GM06990 (cell line): ENCODE measurements around the gene ESRRA.

ENCODE experiments used
- DNase-seq: peaks from one replicate; pipeline ENCODE4 v3.0.0-alpha.2; 2011; ENCODE audit not compliant: insufficient read length; ENCODE audit errors: extremely low read depth
- H3K27me3 ChIP-seq: replicated peaks from 2 replicates; pipeline ENCODE4 v1.6.0; 2011; ENCODE audit warnings: low read length; ENCODE audit not compliant: control insufficient read depth, insufficient read depth
- H3K36me3 ChIP-seq: 2 replicates; pipeline ENCODE4 v1.5.1; 2011; ENCODE audit warnings: low read length; ENCODE audit not compliant: control insufficient read depth, insufficient read depth
- H3K4me3 ChIP-seq: replicated peaks from 2 replicates; pipeline ENCODE4 v1.5.1; 2011; ENCODE audit warnings: low read depth, mild to moderate bottlenecking, control low read depth, low read length
- CTCF ChIP-seq: IDR thresholded peaks from 2 replicates; pipeline ENCODE4 v1.5.1; 2011; ENCODE audit warnings: low read length, control low read depth, mild to moderate bottlenecking, inconsistent platforms; ENCODE audit not compliant: insufficient read depth, poor library complexity, severe bottlenecking

The ESRRA gene

GRCh38 chr11:64349404-64349803 lies 44.1 kb downstream of the ESRRA start:
- DNase-seq: no peak
- Histone ChIP-seq H3K36me3 (peaks cover 42% of the 10 kb centered on the region), H3K4me3 (no peak overlapping the region), H3K27me3 (no peaks in the 10 kb centered on the region)
- TF ChIP-seq CTCF: no peak

- Histone ChIP-seq H3K36me3 (peaks cover 31% of the 10 kb centered on the region), H3K4me3 (no peak overlapping the region), H3K27me3 (no peaks in the 10 kb centered on the region)
- no peak for TF ChIP-seq CTCF
- DNase-seq: no peak
Observed at GRCh38 chr11:64351136-64351631, 45.9 kb downstream of the ESRRA start.

- DNase-seq: no peak
- Histone ChIP-seq H3K36me3 (peaks cover 27% of the 10 kb centered on the region), H3K27me3 (no peaks in the 10 kb centered on the region), H3K4me3 (no peak overlapping the region)
- no peak for TF ChIP-seq CTCF
Observed at GRCh38 chr11:64352099-64352994, 47.0 kb downstream of the ESRRA start.

- DNase-seq: no peak
- no peak overlapping the region for H3K4me3 ChIP-seq
- TF ChIP-seq CTCF: no peak
Observed at GRCh38 chr11:64352995-64353714, 47.8 kb downstream of the ESRRA start.

GRCh38 chr11:64353715-64354506 lies 48.6 kb downstream of the ESRRA start:
- H3K4me3 ChIP-seq: no peak overlapping the region
- no peak for TF ChIP-seq CTCF
- H3K27me3 ChIP-seq: no peaks in the 10 kb centered on the region
- peaks cover 27% of the 10 kb centered on the region for H3K36me3 ChIP-seq
- DNase-seq: no peak

More at GRCh38 chr11:64352995-64353714, 47.8 kb downstream of the ESRRA start:
- no peaks in the 10 kb centered on the region for H3K27me3 ChIP-seq
- peaks cover 29% of the 10 kb centered on the region for H3K36me3 ChIP-seq
